Skin epidermis (tissue), 12 donors: ENCODE data around the gene BTF3.

Source experiments
- H3K27ac ChIP-seq, 21 experiments: fragments of 200-600 bp; sonication (generic) in 11 of 21; one replicate each; pipeline ENCODE4 v1.5.0; 2020; ENCODE audit warnings: mild to moderate bottlenecking in 3 of 21, inconsistent platforms in 2 of 21, moderate library complexity in 2 of 21
- H3K4me3 ChIP-seq, 7 experiments: fragments of 200-600 bp; sonication (generic) in 2 of 7; one replicate each; pipeline ENCODE4 v1.5.0; 2020; ENCODE audit warnings: inconsistent platforms in 2 of 7, mild to moderate bottlenecking in 2 of 7, moderate library complexity in 1 of 7

Gene BTF3

DNA sequence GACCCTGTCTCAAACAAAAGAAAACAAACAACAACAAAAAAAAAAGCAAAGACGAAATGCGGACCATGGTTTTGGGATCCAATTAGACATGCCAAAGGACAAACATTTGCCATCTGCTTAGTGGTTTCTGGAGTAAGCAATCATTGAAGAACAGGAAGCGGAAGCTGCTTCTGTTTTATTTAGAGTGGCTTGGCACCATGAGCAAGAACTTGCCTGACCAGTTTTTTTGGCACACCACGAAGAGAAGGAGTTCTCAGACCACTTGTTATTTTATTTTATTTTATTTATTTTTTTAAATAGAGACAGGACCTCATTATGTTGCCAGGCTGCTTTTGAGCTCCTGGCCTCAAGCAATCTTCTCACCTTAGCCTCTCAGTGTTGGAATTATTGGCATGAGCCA lies 17.0 kb downstream of the BTF3 start:
- H3K4me3 ChIP-seq: no peak overlapping the region
- H3K27ac ChIP-seq: peak overlapping the region in 5 of 21 experiments; percentile 13 to 46 (median 35)

DNA sequence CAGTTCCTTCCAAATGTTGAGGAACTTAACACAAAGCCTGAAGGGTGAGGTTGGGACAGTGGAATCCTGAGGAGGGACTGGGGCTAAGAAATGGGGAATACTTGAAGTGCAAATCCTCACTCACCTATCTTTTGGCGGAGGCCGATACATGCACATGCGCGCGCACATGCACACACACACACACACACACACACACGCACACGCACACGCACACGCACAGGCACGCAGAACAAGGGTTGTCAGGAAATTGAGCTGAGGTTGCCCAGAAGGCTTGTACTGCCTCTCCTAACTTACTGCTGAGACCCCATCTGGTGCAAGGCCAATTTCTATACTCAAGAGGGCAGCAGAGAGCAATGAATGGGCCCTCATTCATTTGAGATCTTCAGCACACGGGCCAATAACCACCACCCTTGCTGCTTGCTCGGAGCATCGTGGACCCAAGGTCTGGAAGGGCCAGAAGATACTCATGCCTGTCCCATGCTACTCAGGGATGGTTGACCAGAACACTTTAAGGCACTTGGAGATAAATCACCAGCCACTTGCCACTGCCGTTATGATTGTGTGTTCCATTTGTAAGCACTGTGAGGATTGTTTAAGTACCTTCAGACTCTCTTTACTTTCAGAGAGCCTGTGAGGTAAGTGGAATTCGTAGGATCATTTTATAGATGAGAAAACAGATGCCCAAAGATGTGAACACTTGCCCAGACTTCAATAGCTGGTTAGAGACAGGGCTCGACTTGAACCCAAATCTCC lies 21.5 kb downstream of the BTF3 start:
- Histone ChIP-seq H3K27ac (no peak overlapping the region), H3K4me3 (no peak overlapping the region)

DNA sequence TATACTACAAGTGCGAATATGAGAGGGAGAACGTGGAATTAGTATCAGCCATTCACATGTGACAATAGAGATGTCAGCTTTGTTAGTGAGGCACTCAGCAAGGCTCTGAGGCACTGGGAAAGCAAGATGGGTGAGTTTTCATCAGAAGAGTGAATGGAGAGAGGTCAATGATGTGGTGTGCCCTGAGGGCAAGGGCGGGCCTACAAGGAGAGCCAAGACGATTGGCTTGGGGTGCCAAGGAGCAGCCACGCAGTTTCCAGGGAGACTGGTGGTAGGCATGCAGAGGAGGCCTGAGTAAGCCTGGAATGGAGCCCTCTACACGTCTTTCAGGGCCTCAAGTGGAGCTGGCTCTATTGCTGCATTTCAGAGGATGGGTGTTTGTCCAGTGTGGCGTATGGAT lies 24.7 kb downstream of the BTF3 start:
- no peak overlapping the region for H3K27ac ChIP-seq
- H3K4me3 ChIP-seq: no peak overlapping the region

DNA sequence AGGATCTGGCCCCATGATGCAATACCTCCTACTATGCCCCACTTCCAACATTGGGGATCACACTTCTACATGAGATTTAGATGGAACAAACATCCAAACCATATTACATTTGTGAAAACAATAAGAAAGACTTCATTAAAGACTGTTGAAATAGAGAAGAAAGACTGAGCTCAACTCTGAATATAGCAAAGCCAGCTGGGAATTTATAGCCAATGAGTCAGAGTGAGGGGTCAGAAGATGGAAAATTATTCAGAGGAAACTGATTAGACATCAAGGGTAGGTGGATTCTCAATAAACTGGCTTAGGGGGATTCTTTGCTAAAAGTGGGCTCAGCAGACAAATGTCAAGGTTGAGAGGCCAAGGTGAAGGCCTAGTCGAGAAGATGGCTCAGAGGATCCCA lies 25.6 kb downstream of the BTF3 start:
- Histone ChIP-seq H3K27ac (no peak overlapping the region), H3K4me3 (no peak overlapping the region)

DNA sequence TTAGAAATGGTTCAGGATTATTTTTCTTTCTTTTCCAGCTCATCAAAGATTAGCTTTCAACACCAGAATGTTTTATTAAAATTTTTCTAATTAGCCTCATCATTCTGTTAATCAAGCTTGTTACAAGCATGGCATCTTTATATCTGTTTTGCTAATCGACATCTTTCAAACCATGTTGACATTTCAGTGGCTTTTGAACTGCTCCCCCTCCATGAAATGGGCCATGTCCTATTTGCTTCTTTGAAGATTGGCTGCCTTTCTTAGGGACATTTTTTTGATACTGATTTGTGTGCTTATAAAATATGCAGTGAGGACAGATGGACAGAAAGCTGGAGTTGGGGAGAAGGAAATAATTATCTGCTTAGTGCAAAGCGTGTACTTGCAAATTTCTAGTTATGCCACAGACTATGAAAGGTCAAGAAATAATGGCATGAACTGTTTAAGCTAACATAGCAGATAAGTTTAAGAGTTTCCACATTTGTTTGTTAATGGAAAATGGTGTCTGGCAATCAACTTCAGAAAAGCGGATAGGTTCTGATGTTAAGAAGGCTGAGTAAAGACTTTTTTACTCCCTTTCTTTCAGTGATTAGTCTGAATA lies 27.5 kb downstream of the BTF3 start:
- Histone ChIP-seq H3K27ac (no peak overlapping the region), H3K4me3 (no peak overlapping the region)

DNA sequence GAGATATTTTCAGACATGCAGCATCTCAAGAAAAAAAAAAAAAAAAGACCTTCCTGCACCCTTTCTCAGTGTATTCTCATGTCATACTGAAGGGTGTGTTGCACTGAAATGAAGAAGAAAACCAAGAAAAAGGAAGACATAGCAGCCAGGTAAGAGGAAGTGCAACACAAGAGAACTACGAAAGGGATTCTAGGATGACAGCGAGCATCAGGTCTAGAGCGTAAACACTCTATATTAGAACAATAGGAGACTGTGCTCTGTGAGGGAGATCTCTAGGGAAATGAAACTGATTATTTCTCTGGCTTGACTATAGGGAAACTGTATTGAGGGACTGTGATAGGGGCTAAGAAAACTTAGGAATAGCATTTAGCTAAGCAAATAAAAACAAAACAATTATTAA lies 30.0 kb downstream of the BTF3 start:
- Histone ChIP-seq H3K4me3 (no peak overlapping the region), H3K27ac (no peak overlapping the region)

DNA sequence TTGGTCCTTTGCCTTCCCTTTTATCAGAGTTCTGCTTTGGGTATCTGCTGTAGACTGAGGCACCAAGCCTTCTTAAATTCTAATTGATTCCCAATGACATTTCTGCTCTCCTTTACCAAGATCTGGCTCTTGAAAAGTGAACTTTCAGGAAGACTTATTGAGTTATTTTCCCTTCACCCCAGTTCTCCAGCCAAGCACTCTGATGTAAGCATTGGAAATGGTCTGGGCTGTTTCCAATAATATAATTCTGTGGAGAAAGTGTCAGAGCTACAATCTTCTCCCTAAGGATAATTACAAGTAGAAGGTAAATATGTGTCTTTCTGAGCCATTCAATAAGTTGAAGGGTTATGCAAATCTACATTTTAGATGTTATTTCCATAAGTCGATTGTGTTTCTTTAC lies 30.8 kb downstream of the BTF3 start:
- Histone ChIP-seq H3K27ac (no peak overlapping the region), H3K4me3 (no peak overlapping the region)

DNA sequence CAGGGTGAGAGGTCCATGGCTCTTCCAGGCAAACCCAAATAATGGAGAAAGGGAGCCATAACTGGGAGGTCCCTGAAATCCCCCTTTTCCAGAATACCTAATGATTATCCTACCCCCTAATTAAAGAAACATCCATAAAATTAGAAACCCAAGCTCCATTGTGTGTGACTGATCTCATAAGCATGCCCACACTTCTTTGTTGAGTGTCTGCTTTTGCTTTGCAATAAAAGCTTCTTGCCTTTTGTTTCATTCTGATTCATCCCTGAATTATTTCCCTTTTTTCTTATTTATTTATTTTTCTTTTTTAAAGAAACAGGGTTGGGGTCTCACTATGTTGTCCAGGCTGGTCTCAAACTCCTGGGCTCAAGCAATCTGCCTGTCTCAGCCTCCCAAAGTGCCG lies 33.1 kb downstream of the BTF3 start:
- Histone ChIP-seq H3K4me3 (no peak overlapping the region), H3K27ac (peak overlapping the region in 1 of 21 experiments; percentile 7)

DNA sequence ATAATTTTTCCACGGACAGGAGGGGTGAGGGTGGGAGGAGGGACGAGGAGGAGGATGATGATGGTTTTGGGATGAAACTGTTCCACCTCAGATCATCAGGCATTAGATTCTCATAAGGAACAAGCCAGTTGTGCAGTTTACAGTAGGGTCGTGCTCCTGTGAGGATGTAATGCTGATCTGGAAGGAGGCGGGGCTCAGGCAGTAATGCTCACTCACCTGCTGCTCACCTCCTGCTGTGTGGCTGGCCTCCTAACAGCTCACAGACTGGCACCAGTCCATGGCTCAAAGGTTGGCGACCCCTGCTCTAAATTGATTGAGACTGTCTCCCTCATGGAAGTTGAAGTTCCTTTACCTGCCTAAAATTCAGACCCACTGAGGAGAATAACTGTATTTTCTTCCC lies 34.0 kb downstream of the BTF3 start:
- no peak overlapping the region for H3K27ac ChIP-seq
- no peak overlapping the region for H3K4me3 ChIP-seq

DNA sequence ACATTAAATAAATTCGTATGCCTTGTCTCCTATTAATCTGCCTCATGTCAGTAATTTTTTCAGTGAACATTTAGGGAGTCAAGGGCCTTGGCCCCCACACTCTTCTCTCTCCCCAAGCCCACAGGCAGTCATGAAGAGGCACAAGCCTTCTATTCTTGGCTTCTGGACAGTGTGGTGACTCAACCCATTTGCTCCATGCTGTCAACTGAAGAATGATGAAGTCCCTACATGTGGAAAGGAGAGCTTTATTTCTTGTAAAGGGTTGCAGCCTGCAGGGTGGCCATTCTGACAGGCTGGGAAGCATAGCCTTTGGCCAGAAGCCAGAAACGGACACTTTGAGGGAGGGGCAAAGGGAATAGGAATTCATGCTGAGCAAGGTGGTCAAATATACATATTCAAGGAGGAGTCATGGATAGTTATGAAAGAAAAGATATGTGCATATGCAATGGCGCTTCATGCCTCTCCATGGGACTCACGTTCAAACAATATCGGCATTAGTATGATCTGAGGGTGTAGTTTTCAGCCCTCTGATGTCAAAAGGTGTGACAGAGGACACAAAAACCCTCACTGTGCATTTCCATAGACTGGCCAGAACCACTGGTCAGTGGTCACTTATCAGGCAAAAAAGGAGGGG lies 35.9 kb downstream of the BTF3 start:
- no peak overlapping the region for H3K4me3 ChIP-seq
- H3K27ac ChIP-seq: no peak overlapping the region

DNA sequence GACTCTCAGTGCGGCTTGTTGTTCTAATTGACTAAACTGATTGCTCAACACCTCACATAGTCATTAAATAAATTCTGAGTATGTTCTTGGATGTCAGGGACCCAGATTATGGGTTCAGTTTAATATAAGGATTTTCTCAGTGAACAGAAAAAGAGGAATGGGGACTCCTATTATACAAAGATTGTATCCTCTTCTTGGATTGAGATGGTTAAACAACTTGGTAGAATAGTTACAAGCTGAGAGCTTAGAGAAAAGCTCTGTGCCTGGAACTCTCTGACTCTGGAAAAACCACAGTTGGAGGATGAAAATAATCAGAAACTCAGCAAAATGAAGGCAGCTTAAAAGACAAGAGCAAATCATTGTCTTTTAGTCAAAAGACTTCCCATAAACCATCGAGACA lies 36.7 kb downstream of the BTF3 start:
- H3K4me3 ChIP-seq: no peak overlapping the region
- H3K27ac ChIP-seq: no peak overlapping the region

DNA sequence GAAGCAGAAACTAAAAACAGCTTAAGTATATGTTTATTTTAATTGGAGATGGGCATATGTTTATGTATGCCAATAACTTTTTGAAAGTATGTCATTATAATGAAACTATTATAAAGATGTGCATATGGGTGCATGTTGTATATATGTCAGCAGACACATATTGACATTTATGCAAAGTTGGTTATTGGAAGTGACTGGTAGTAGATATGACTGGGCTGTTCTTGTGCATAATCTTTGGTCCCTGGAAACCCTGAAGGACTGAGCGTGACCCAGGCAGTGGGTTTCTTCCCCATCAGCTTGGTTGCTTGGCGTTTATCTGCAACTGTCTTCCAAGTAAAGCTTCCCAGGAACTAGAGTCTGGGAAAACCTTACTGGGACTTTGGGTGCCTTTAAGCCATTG lies 41.5 kb downstream of the BTF3 start:
- H3K4me3 ChIP-seq: no peak overlapping the region
- H3K27ac ChIP-seq: no peak overlapping the region

DNA sequence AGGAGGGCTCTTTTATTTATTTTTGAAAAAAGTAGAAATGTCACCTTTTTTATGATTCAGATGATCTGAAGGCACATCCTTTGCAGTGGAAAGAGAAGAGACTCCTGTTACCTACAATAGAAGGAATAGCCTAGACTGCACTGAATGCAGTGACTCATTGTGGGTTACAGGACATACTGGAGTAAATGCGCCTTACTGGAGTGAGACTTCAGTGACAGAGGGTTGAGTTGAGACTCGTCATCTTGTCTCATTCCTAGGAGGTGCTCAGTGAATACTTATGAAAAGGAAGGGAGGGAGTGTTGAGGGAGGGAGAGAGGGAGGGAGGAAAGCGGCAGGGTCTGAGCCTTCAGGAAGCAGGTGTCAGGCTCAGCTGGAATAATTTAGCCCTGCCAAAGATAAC lies 42.0 kb downstream of the BTF3 start:
- Histone ChIP-seq H3K27ac (peak overlapping the region in 1 of 21 experiments; percentile 6), H3K4me3 (no peak overlapping the region)

DNA sequence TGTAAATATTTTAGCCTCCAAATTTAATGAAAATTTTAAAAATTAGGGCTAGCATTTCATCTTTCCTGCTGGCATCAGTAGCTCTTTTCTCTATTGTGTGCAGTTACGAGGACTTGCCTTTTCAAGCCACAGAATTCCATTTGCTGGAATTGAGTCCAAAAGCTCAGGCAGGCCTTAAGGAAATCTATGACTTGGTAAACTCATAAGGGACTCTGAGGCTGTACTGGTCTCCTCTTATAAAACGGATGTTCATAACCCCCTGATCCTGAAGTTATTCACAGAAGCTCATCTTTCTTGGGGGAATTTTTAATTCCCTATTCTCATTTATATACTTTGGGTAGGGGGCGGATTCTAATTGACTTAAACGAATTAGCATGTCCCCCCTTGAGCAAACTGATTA lies 43.8 kb downstream of the BTF3 start:
- Histone ChIP-seq H3K4me3 (no peak overlapping the region), H3K27ac (peak overlapping the region in 4 of 21 experiments; percentile 23 to 62 (median 42))

DNA sequence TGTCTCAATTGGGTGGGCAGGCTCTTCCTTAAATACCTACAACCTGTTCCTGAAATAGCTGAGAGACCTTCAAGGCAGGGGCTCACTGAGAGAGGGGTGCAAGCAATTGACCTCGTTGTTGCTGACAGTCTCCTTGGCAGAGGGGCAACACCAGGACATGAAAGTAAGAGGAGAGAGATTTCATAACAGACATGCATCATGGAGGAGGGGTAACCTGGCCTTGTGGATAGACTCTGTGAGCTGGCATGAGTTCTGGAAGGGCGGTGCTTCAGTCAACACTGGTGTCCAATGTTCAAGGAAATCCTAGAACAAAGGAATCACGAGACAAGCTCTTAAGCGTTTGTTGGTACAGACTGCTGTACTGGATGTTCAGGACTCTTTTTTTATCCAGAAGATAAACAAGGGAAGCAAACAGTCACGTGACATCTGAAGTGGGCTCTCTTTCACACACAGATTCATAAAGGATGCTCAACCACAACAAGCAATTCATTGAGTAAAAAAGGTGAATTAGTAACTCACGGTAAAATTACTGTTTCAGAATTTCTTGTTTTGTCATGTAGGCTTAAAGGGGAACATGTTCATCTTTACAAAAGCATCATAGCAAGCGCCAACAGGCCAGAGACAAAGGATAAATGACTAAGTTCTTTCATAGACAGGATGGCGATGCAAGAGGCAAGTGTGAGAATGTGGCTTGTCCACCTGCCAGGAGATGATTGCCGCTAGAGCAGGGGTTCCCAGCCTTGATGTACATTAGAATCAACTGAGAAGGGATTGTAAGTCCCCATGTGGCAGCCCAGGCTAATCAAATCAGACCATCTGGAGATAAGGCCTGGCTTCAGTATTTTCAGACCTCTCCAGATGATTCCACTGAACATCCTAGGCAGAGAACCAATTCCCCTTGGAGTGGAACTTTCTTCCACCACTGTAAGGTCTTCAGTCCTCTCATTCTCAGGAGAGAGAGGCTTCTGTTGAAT lies 46.5 kb downstream of the BTF3 start:
- Histone ChIP-seq H3K27ac (no peak overlapping the region), H3K4me3 (no peak overlapping the region)

DNA sequence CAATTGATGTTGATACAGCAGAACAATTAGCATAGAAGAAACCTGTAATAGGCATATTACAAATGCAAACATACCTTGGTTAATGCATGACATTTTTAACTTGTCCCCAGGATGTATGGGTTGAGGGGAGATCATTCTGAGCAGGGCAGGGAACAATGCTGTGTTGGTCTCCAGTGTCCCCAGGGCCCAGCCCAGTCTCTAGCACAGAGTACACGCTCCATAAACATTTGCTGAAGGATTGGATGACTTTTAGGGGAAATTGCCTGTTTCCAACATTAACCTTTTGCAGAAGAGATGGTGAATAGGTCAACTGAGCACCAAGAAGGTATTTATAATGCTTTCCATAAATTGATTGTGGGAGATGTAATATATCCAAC lies 47.1 kb downstream of the BTF3 start:
- H3K27ac ChIP-seq: no peak overlapping the region

DNA sequence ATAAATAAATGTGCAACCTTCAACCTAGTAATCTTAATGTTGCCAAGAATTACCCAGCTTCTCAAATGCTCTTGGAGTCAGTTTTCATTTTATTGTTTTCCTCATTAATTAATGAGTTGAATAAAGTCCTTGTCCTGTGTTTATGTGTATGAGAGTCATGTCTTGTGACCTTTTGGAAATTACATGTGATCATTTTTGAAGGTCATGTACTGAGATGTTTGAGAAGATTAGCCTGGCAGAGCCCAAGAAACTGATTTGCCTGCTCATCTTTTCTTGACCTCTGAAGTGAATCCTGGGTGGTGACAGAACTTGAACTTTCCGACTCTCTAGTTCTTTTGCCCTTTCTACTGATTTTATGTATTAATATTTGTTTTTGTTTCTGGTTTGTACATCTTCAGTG lies 51.8 kb downstream of the BTF3 start:
- Histone ChIP-seq H3K4me3 (no peak overlapping the region), H3K27ac (no peak overlapping the region)

More for the DNA sequence above, 47.1 kb downstream of the BTF3 start:
- no peak overlapping the region for H3K4me3 ChIP-seq

DNA sequence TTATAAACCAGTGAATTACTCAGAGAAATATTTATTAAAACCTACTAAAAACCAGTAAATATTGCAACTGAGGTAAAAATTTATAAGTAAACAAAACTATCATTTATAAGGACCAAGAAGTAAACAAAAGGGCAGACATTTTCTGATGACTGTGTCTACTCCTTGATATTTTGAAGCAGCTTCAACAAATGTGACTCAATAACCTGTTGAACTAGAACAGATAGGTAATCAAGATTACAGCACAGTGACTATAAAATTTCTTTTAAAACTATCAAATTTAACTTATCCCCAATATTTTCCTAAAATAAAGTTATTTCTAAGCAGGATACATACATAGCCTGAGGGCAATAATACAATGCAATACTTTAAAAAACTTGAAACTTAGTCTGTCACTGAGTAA lies 54.4 kb downstream of the BTF3 start:
- no peak overlapping the region for H3K4me3 ChIP-seq
- H3K27ac ChIP-seq: no peak overlapping the region
